PC-3 (cell line): ENCODE results near the gene CTPS1. TPM values are rescaled to one million over a fixed set of nuclear protein-coding genes. Genes with fewer than 3 reads are reported as not detected.
A peak's percentile ranks its signal among the peaks of the same experiment; 100 is the strongest.

ENCODE experiments used
- ATAC-seq: fragments of 200-7000 bp; cut with Tn5 transposase; 2 replicates; pipeline ENCODE4 v1.9.1; 2020; ENCODE audit warnings: mild to moderate bottlenecking, moderate library complexity
- BruUV-seq: library from RNA; stranded (reverse); fragments of 400-500 nt; replicated peaks from 2 replicates; lab custom pipeline; 2021; lab: Mats Ljungman, UMichigan
- CTCF ChIA-PET: fragments of 300-600 bp; sonication (Branson Sonifier 250); formaldehyde crosslinking; loops from one replicate; lab custom pipeline; 2022; ENCODE audit warnings: antibody characterized with exemption; lab: Charles Lee
- POLR2A ChIA-PET: fragments of 300-600 bp; sonication (Branson Sonifier 250); formaldehyde crosslinking; loops from one replicate; lab custom pipeline; 2022; ENCODE audit warnings: antibody characterized with exemption; ENCODE audit not compliant: unreplicated experiment; lab: Charles Lee
- DNase-seq: peaks from one replicate; pipeline ENCODE4 v3.0.0-alpha.2; 2015
- H2AFZ ChIP-seq: fragments of 300-600 bp; sonication (generic); 2 replicates; pipeline ENCODE4 v1.6.0; 2016; ENCODE audit warnings: antibody characterized with exemption, low read length
- H3F3A ChIP-seq: fragments of 300-600 bp; sonication (generic); one replicate; pipeline ENCODE4 v1.6.0; 2017; ENCODE audit warnings: antibody characterized with exemption, low read length, control low read depth, mild to moderate bottlenecking; ENCODE audit not compliant: unreplicated experiment
- H3K27ac ChIP-seq: fragments of 300-600 bp; sonication (generic); 2 replicates; pipeline ENCODE4 v1.5.1; 2016; ENCODE audit warnings: mild to moderate bottlenecking, low read length
- H3K27me3 ChIP-seq: fragments of 300-600 bp; sonication (generic); 2 replicates; pipeline ENCODE4 v1.6.1; 2016; ENCODE audit warnings: low read length, mixed read lengths
- H3K36me3 ChIP-seq: fragments of 300-600 bp; sonication (generic); 2 replicates; pipeline ENCODE4 v1.6.1; 2016; ENCODE audit warnings: low read depth, mixed run types, low read length, mixed read lengths
- H3K4me1 ChIP-seq: fragments of 300-600 bp; sonication (generic); 2 replicates; pipeline ENCODE4 v1.5.1; 2016; ENCODE audit warnings: low read length; ENCODE audit not compliant: insufficient read depth
- H3K4me2 ChIP-seq: fragments of 300-600 bp; sonication (generic); 2 replicates; pipeline ENCODE4 v1.6.0; 2016; ENCODE audit warnings: low read length
- H3K4me3 ChIP-seq: fragments of 300-600 bp; sonication (generic); 2 replicates; pipeline ENCODE4 v1.5.1; 2016; ENCODE audit warnings: mild to moderate bottlenecking, low read length, mixed read lengths
- H3K79me2 ChIP-seq: fragments of 300-600 bp; sonication (generic); 2 replicates; pipeline ENCODE4 v1.6.1; 2017; ENCODE audit warnings: low read length, mixed read lengths
- H3K9ac ChIP-seq: fragments of 300-600 bp; sonication (generic); 2 replicates; pipeline ENCODE4 v1.6.0; 2016; ENCODE audit warnings: mild to moderate bottlenecking, low read length
- H3K9me2 ChIP-seq: fragments of 300-600 bp; sonication (generic); replicated peaks from 2 replicates; pipeline ENCODE4 v1.6.1; 2016; ENCODE audit warnings: mixed run types, low read length, mixed read lengths
- H3K9me3 ChIP-seq: fragments of 300-600 bp; sonication (generic); 2 replicates; pipeline ENCODE4 v1.6.1; 2016; ENCODE audit warnings: low read length, mixed read lengths
- H4K20me1 ChIP-seq: fragments of 300-600 bp; sonication (generic); 2 replicates; pipeline ENCODE4 v1.6.1; 2016; ENCODE audit warnings: low read length, mixed read lengths
- EZH2 ChIP-seq: fragments of 300-600 bp; sonication (generic); IDR thresholded peaks from one replicate; pipeline ENCODE4 v1.6.1; 2017; ENCODE audit warnings: antibody characterized with exemption, mild to moderate bottlenecking, low read length; ENCODE audit not compliant: unreplicated experiment
- EZH2phosphoT487 ChIP-seq: fragments of 300-600 bp; sonication (generic); IDR thresholded peaks from 2 replicates; pipeline ENCODE4 v1.6.1; 2018; ENCODE audit warnings: mild to moderate bottlenecking, antibody characterized with exemption, low read length, borderline replicate concordance
- intact Hi-C: fragments of 100-400 bp; cut with micrococcal nuclease; formaldehyde crosslinking; loops from 2 replicates; pipeline ENCODE4 v1.9.0; 2023
- total RNA-seq: library from RNA; depleted of rRNA; stranded (reverse); fragments of >200 nt; gene quantifications from 2 replicates; pipeline ENCODE4 v1.2.3, GENCODE V29; 2014
- TF ChIP-seq, protein P1 (sequence below): fragments of 300-600 bp; sonication (generic); conservative IDR thresholded peaks from 2 replicates; pipeline ENCODE4 v1.5.1; 2017; ENCODE audit warnings: antibody characterized with exemption, low read depth, mild to moderate bottlenecking, low read length

The CTPS1 gene
- total RNA-seq, 1 experiment from 2014 or later, result 63.4 TPM

DNA sequence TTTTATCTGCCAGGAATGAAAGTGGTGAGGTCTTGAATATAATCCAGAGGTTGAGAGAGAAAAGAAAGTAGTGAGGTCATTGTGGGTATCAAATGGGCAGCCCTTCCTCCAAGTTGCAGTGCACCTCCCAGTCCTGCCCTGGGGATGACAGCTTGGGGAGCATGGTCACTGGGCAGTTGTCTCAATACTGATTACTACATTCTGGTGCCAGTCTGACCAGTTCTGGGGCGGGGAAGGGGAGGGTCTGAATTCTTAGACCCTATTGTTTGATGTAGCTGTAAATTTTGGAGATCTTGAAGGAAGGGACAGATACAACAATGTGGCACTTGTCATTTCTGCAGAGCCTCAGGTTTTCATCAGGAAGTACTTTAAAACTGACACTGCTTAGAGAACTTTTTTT lies 30.8 kb downstream of the CTPS1 start:
- CTCF ChIA-PET, result no interaction called here
- intact Hi-C loops, result no loop called here
- H3K4me1 ChIP-seq, result no peaks in the 10 kb centered on the region
- no peaks in the 10 kb centered on the region for H3K27me3 ChIP-seq
- TF ChIP-seq EZH2phosphoT487 (no peak), EZH2 (no peak)
- TF ChIP-seq, protein P1, sequence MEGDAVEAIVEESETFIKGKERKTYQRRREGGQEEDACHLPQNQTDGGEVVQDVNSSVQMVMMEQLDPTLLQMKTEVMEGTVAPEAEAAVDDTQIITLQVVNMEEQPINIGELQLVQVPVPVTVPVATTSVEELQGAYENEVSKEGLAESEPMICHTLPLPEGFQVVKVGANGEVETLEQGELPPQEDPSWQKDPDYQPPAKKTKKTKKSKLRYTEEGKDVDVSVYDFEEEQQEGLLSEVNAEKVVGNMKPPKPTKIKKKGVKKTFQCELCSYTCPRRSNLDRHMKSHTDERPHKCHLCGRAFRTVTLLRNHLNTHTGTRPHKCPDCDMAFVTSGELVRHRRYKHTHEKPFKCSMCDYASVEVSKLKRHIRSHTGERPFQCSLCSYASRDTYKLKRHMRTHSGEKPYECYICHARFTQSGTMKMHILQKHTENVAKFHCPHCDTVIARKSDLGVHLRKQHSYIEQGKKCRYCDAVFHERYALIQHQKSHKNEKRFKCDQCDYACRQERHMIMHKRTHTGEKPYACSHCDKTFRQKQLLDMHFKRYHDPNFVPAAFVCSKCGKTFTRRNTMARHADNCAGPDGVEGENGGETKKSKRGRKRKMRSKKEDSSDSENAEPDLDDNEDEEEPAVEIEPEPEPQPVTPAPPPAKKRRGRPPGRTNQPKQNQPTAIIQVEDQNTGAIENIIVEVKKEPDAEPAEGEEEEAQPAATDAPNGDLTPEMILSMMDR, result no peak
- no peaks in the 10 kb centered on the region for H3K9me2 ChIP-seq
- DNase-seq (no peak), ATAC-seq (peak; percentile 33; the same call in 1 of the 2 replicates)
- no peak overlapping the region for H3K4me2 ChIP-seq
- no peak overlapping the region for H3K9ac ChIP-seq
- no TSS peak for BruUV-seq
- POLR2A ChIA-PET, result no interaction called here
- no peaks in the 10 kb centered on the region for H3K79me2 ChIP-seq
- no peaks in the 10 kb centered on the region for H3F3A ChIP-seq
- no peaks in the 10 kb centered on the region for H3K9me3 ChIP-seq
- H3K4me3 ChIP-seq, result no peak overlapping the region
- H2AFZ ChIP-seq, result no peak overlapping the region
- no peaks in the 10 kb centered on the region for H4K20me1 ChIP-seq
- H3K36me3 ChIP-seq, result peaks cover 90% of the 10 kb centered on the region
- H3K27ac ChIP-seq, result no peak overlapping the region

DNA sequence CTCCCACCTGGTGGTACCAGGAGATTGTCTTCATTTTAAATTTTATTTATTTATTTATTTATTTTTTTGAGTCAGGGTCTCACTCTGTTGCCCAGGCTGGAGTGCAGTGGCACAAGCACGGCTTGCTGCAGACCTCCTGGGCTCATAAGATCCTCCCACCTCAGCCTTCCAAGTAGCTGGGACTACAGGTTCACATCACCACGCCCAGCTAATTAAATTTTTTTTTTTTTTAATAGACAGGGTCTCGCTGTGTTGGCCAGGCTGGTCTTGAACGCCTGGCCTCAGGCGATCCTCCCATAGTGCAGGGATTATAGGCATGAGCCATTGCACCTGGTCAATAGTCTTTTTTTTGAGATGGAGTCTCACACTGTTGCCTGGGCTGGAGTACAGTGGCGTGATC lies 33.5 kb downstream of the CTPS1 start:
- no TSS peak for BruUV-seq
- POLR2A ChIA-PET, result interaction anchor here (0.7 kb wide), 1 partner anchor 200 kb away, joined by 4 read pairs; no protein-coding TSS in a partner anchor
- ATAC-seq (no peak), DNase-seq (no peak)
- no peak overlapping the region for H3K4me2 ChIP-seq
- no peak overlapping the region for H3K4me3 ChIP-seq
- H3K27ac ChIP-seq, result no peak overlapping the region
- CTCF ChIA-PET, result no interaction called here
- no peaks in the 10 kb centered on the region for H3F3A ChIP-seq
- H2AFZ ChIP-seq, result no peak overlapping the region
- H3K9ac ChIP-seq, result no peak overlapping the region
- H3K9me3 ChIP-seq, result no peaks in the 10 kb centered on the region
- H3K79me2 ChIP-seq, result no peaks in the 10 kb centered on the region
- H3K9me2 ChIP-seq, result no peaks in the 10 kb centered on the region
- no peaks in the 10 kb centered on the region for H3K27me3 ChIP-seq
- intact Hi-C loops, result no loop called here
- no peaks in the 10 kb centered on the region for H4K20me1 ChIP-seq
- no peak for TF ChIP-seq EZH2phosphoT487
- TF ChIP-seq EZH2, result no peak
- TF ChIP-seq, protein P1, result no peak
- no peaks in the 10 kb centered on the region for H3K4me1 ChIP-seq
- peaks cover 63% of the 10 kb centered on the region for H3K36me3 ChIP-seq

DNA sequence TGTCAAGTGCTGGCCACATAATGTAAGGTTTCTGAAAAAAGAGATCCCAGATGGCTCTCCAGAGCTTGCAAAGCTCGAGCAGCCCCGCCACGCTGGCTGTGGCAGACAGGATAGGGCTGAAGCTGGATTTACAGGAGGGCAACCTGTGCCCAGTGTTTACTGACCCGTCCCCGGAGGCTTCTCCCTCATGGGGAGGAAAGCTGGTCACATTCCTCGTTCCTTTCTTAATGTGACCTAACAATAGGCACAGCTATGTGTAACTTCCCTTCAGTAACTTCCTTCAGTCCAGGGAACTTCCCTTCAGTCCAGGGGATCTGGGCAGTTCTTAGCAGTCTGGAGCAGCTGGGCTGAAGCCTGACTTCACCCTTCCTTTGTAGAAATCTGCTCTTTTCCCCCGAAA lies 34.3 kb downstream of the CTPS1 start:
- ATAC-seq, result no peak
- POLR2A ChIA-PET, result interaction anchor here (0.7 kb wide), 1 partner anchor 199 kb away, joined by 4 read pairs; no protein-coding TSS in a partner anchor

More for the DNA sequence above, 34.3 kb downstream of the CTPS1 start:
- H3K27ac ChIP-seq, result no peak overlapping the region
- H2AFZ ChIP-seq, result no peak overlapping the region
- no TSS peak for BruUV-seq
- no peaks in the 10 kb centered on the region for H3K27me3 ChIP-seq
- no peaks in the 10 kb centered on the region for H3K4me1 ChIP-seq
- no peak overlapping the region for H3K4me2 ChIP-seq
- DNase-seq, result no peak
- no peaks in the 10 kb centered on the region for H3K9me3 ChIP-seq
- H3K9me2 ChIP-seq, result no peaks in the 10 kb centered on the region
- H3F3A ChIP-seq, result no peaks in the 10 kb centered on the region
- peaks cover 56% of the 10 kb centered on the region for H3K36me3 ChIP-seq
- no peak overlapping the region for H3K4me3 ChIP-seq
- CTCF ChIA-PET, result no interaction called here
- H3K79me2 ChIP-seq, result no peaks in the 10 kb centered on the region
- H4K20me1 ChIP-seq, result no peaks in the 10 kb centered on the region
- intact Hi-C loops, result no loop called here
- TF ChIP-seq, protein P1, result no peak
- TF ChIP-seq EZH2phosphoT487 (no peak), EZH2 (no peak)
- no peak overlapping the region for H3K9ac ChIP-seq
